Measurements from ENCODE around the gene COX11.

The COX11 gene

GRCh38 chr17:54933921-54934320 is 34.5 kb downstream of the COX11 start:
- Histone ChIP-seq H3K36me3 (replicated peaks; ENCODE audit: insufficient read depth, low read length) (no peaks in the 10 kb centered on the region), H3K4me1 (ENCODE audit: low read length) (no peaks in the 10 kb centered on the region), H3K4me3 (ENCODE audit: low read length) (no peak overlapping the region)

GRCh38 chr17:54932711-54933110 is 35.7 kb downstream of the COX11 start:
- Histone ChIP-seq H3K36me3 (replicated peaks; ENCODE audit: insufficient read depth, low read length) (no peaks in the 10 kb centered on the region), H3K4me1 (ENCODE audit: low read length) (no peaks in the 10 kb centered on the region), H3K9me3 (replicated peaks; ENCODE audit: insufficient read depth, low read length) (no peaks in the 10 kb centered on the region), H2AFZ (ENCODE audit: low read length) (no peak overlapping the region), H3F3A (ENCODE audit: insufficient read depth, low read length) (no peaks in the 10 kb centered on the region), H4K20me1 (ENCODE audit: insufficient read depth, low read length) (no peaks in the 10 kb centered on the region), H3K27ac (ENCODE audit: low read length) (no peak overlapping the region), H3K4me2 (ENCODE audit: low read depth, low read length) (no peak overlapping the region), H3K9me2 (replicated peaks; ENCODE audit: insufficient read depth, low read length) (no peaks in the 10 kb centered on the region), H3K4me3 (ENCODE audit: low read length) (no peak overlapping the region), H3K9ac (ENCODE audit: low read length) (no peak overlapping the region), H3K79me2 (ENCODE audit: low read length) (no peaks in the 10 kb centered on the region), H3K27me3 (replicated peaks; ENCODE audit: insufficient read depth, low read length) (no peaks in the 10 kb centered on the region)
- TF ChIP-seq EZH2phosphoT487 (IDR thresholded peaks at IDR 0.05; ENCODE audit: low read length) (no peak), EZH2 (optimal IDR thresholded peaks at IDR 0.05; ENCODE audit: low read depth, low read length) (no peak), CTCF (IDR thresholded peaks at IDR 0.05; ENCODE audit: low read length) (no peak)
- no peak for DNase-seq

More at GRCh38 chr17:54933921-54934320, 34.5 kb downstream of the COX11 start:
- no peaks in the 10 kb centered on the region for H4K20me1 ChIP-seq (ENCODE audit: insufficient read depth, low read length)
- H3K27me3 ChIP-seq (replicated peaks; ENCODE audit: insufficient read depth, low read length): no peaks in the 10 kb centered on the region
- H2AFZ ChIP-seq (ENCODE audit: low read length): no peak overlapping the region
- H3K9ac ChIP-seq (ENCODE audit: low read length): no peak overlapping the region
- no peak overlapping the region for H3K27ac ChIP-seq (ENCODE audit: low read length)
- H3K9me2 ChIP-seq (replicated peaks; ENCODE audit: insufficient read depth, low read length): no peaks in the 10 kb centered on the region
- no peaks in the 10 kb centered on the region for H3F3A ChIP-seq (ENCODE audit: insufficient read depth, low read length)
- no peak overlapping the region for H3K4me2 ChIP-seq (ENCODE audit: low read depth, low read length)
- H3K79me2 ChIP-seq (ENCODE audit: low read length): no peaks in the 10 kb centered on the region
- DNase-seq: no peak
- no peak for TF ChIP-seq CTCF (IDR thresholded peaks at IDR 0.05; ENCODE audit: low read length)
- no peak for TF ChIP-seq EZH2phosphoT487 (IDR thresholded peaks at IDR 0.05; ENCODE audit: low read length)
- TF ChIP-seq EZH2 (optimal IDR thresholded peaks at IDR 0.05; ENCODE audit: low read depth, low read length): no peak
- H3K9me3 ChIP-seq (replicated peaks; ENCODE audit: insufficient read depth, low read length): no peaks in the 10 kb centered on the region

- no peaks in the 10 kb centered on the region for H3K4me1 ChIP-seq (ENCODE audit: low read length)
- H3K9me3 ChIP-seq (replicated peaks; ENCODE audit: insufficient read depth, low read length): no peaks in the 10 kb centered on the region
- H4K20me1 ChIP-seq (ENCODE audit: insufficient read depth, low read length): no peaks in the 10 kb centered on the region
- H3K4me3 ChIP-seq (ENCODE audit: low read length): no peak overlapping the region
- no peak for DNase-seq
- H3K9me2 ChIP-seq (replicated peaks; ENCODE audit: insufficient read depth, low read length): no peaks in the 10 kb centered on the region
- H3K27me3 ChIP-seq (replicated peaks; ENCODE audit: insufficient read depth, low read length): no peaks in the 10 kb centered on the region
- H3K4me2 ChIP-seq (ENCODE audit: low read depth, low read length): no peak overlapping the region
- H3K36me3 ChIP-seq (replicated peaks; ENCODE audit: insufficient read depth, low read length): no peaks in the 10 kb centered on the region
- no peaks in the 10 kb centered on the region for H3F3A ChIP-seq (ENCODE audit: insufficient read depth, low read length)
- H3K27ac ChIP-seq (ENCODE audit: low read length): no peak overlapping the region
- no peak for TF ChIP-seq EZH2 (optimal IDR thresholded peaks at IDR 0.05; ENCODE audit: low read depth, low read length)
- no peak for TF ChIP-seq EZH2phosphoT487 (IDR thresholded peaks at IDR 0.05; ENCODE audit: low read length)
- TF ChIP-seq CTCF (IDR thresholded peaks at IDR 0.05; ENCODE audit: low read length): no peak
- H3K9ac ChIP-seq (ENCODE audit: low read length): no peak overlapping the region
- H3K79me2 ChIP-seq (ENCODE audit: low read length): no peaks in the 10 kb centered on the region
- H2AFZ ChIP-seq (ENCODE audit: low read length): no peak overlapping the region
These were observed 40.9 kb downstream of the COX11 start for GRCh38 chr17:54927525-54927924.

Measured in MM.1S (cell line).